ENCODE data around the gene CKLF. TPM values are rescaled to one million over a fixed set of nuclear protein-coding genes. Genes with fewer than 3 reads are reported as not detected.
A peak's percentile ranks its signal among the peaks of the same experiment; 100 is the strongest.

The CKLF gene
- total RNA-seq, 6 experiments from 2014 or later, result 8.4 to 30.5 (median 14.0) TPM

- H3K4me1 ChIP-seq, result peaks cover 4 to 74% (median 22%) of the 10 kb centered on the region in 4 donors
- intact Hi-C loops (cut with DNase I), result no loop called here
- peak overlapping the region in 1 of 3 donors; percentile 99 for H3K27ac ChIP-seq
- no peaks in the 10 kb centered on the region for H3K27me3 ChIP-seq
- no peaks in the 10 kb centered on the region for H3K9me3 ChIP-seq
- 64% methylated on average over 7 of the region's 7 CpGs for WGBS (ENCODE audit: insufficient coverage, low coverage, low lambda C conversion rate, missing lambda C conversion rate)
- ATAC-seq (peak in 2 of 4 donors; percentile 3 to 17), DNase-seq (peak in 2 of 3 donors; percentile 11 to 36)
- TF ChIP-seq POLR2A (IDR thresholded peaks at IDR 0.05) (no peak), CTCF (IDR thresholded peaks at IDR 0.05) (no peak)
- H3K4me3 ChIP-seq, result no peak overlapping the region
- H3K36me3 ChIP-seq, result no peaks in the 10 kb centered on the region
These were observed 44.0 kb upstream of the CKLF start for GRCh38 chr16:66508248-66508913.

DNA sequence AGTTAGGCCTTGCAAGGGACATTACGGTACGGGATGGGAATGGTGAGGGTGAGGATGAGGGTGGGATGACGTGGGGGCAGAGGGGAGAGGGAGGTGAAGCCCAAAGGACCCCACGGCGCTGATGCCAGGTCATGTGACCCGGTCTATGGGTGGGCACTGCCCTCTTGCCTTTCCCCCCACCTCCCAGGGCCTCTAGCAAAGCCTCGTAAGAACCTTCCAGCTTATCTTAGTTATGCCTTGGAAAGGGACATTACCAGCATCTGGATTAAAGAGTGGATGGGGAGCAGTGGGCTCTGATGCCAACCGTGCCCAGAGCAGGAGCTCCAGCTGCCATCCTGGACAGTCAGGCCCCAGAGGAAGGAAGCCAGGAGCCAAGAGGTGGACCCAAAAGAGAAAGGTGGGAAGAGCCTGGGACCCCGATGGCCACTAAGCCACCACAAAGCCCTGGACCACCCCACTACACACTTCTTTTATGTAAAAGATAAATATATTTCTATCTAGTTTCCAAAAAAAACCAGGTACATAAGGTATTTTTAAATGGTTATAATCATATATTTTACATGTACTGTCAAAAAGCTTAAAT lies 43.4 kb upstream of the CKLF start:
- Histone ChIP-seq H3K27ac (peak overlapping the region in 1 of 3 donors; percentile 99), H3K4me1 (peaks cover 4 to 75% (median 23%) of the 10 kb centered on the region in 4 donors), H3K36me3 (no peaks in the 10 kb centered on the region), H3K27me3 (no peaks in the 10 kb centered on the region), H3K4me3 (no peak overlapping the region), H3K9me3 (no peaks in the 10 kb centered on the region)
- no peak for ATAC-seq
- TF ChIP-seq CTCF (IDR thresholded peaks at IDR 0.05) (no peak), POLR2A (IDR thresholded peaks at IDR 0.05) (no peak)
- WGBS (ENCODE audit: insufficient coverage, low coverage, low lambda C conversion rate, missing lambda C conversion rate), result 96% methylated on average over 4 of the region's 9 CpGs
- DNase-seq, result peak in 2 of 3 donors; percentile 15 to 43
- intact Hi-C loops (cut with DNase I), result no loop called here

DNA sequence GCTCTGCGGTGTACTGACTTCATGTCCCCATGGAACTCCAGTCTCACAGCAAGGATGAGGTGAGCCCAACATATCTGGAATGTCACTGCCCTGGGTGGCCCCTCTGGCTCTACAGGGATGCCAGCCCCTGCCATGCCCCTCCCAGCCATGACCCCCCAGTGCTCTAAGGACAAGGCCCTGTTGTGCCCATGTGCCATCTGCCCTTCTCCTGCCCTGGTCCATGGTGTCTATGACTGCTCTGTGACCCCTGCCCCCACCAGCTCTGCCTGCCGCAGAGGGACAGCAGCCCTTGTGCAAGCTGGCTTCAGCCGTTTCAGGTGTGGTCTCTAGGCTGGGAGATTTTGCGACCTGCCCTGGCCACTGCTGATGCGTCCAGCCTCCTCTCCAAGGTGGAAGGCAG lies 42.8 kb upstream of the CKLF start:
- 57% methylated on average over 4 of the region's 5 CpGs for WGBS (ENCODE audit: insufficient coverage, low coverage, low lambda C conversion rate, missing lambda C conversion rate)
- Histone ChIP-seq H3K4me1 (peaks cover 4 to 73% (median 22%) of the 10 kb centered on the region in 4 donors), H3K4me3 (no peak overlapping the region), H3K36me3 (no peaks in the 10 kb centered on the region), H3K27ac (peak overlapping the region in 1 of 3 donors; percentile 99), H3K27me3 (no peaks in the 10 kb centered on the region), H3K9me3 (no peaks in the 10 kb centered on the region)
- DNase-seq, result peak in 1 of 3 donors; percentile 71
- peak in 2 of 4 donors; percentile 4 to 30 for ATAC-seq
- intact Hi-C loops (cut with DNase I), result no loop called here
- TF ChIP-seq POLR2A (IDR thresholded peaks at IDR 0.05), result no peak
- no peak for TF ChIP-seq CTCF (IDR thresholded peaks at IDR 0.05)

DNA sequence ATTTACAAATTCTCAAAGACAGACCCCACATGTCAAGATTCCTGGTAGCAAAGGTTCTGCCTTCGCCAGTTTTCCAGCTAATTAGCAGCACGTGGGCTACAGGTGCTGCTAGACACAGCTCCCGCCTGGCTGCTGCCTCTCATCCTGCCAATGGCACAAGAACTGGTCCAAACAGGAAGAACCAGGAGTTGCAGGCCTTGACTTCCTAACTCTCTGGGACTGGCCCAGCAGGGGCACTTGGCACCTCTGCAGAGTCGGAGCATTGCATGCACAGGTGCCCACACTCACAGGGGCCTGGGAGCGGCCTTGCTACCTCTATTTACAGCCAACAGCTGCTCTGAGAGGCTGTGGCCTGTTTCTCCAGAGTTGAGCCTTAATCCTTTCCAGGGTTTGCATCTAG lies 42.1 kb upstream of the CKLF start:
- no peaks in the 10 kb centered on the region for H3K27me3 ChIP-seq
- intact Hi-C loops (cut with DNase I), result no loop called here
- no peak for ATAC-seq
- no CpG with 5 or more reads among the region's 5 CpGs for WGBS (ENCODE audit: insufficient coverage, low coverage, low lambda C conversion rate, missing lambda C conversion rate)
- H3K9me3 ChIP-seq, result no peaks in the 10 kb centered on the region
- no peak for TF ChIP-seq CTCF (IDR thresholded peaks at IDR 0.05)
- TF ChIP-seq POLR2A (IDR thresholded peaks at IDR 0.05), result no peak
- H3K4me3 ChIP-seq, result no peak overlapping the region
- H3K4me1 ChIP-seq, result peaks cover 4 to 76% (median 25%) of the 10 kb centered on the region in 4 donors
- H3K27ac ChIP-seq, result peak overlapping the region in 2 of 3 donors; percentile 41 to 99
- DNase-seq, result peak in 1 of 3 donors; percentile 49
- no peaks in the 10 kb centered on the region for H3K36me3 ChIP-seq
